Measurements from ENCODE around the gene NYAP1.

Gene NYAP1

GRCh38 chr7:100472854-100473499, 10.8 kb upstream of the NYAP1 start:
- H3K9me3 ChIP-seq (ENCODE audit: control insufficient read depth, insufficient read depth, low read length), result no peaks in the 10 kb centered on the region
- no peak overlapping the region for H3K27ac ChIP-seq (ENCODE audit: low read length)
- no CpG with 5 or more reads among the region's 14 CpGs for WGBS (ENCODE audit: insufficient coverage, insufficient read length)
- H3K36me3 ChIP-seq (ENCODE audit: control insufficient read depth, insufficient read depth, low read length), result no peaks in the 10 kb centered on the region
- no peaks in the 10 kb centered on the region for H3K27me3 ChIP-seq (ENCODE audit: control insufficient read depth, insufficient read depth, low read length)
- peaks cover 7% of the 10 kb centered on the region; the same call in 1 of the 2 replicates for H3K4me1 ChIP-seq (ENCODE audit: control insufficient read depth, insufficient read depth, low read length)
- DNase-seq (ENCODE audit: low read depth, low spot score), result no peak
- H3K4me3 ChIP-seq (ENCODE audit: low read length), result no peak overlapping the region

DNA sequence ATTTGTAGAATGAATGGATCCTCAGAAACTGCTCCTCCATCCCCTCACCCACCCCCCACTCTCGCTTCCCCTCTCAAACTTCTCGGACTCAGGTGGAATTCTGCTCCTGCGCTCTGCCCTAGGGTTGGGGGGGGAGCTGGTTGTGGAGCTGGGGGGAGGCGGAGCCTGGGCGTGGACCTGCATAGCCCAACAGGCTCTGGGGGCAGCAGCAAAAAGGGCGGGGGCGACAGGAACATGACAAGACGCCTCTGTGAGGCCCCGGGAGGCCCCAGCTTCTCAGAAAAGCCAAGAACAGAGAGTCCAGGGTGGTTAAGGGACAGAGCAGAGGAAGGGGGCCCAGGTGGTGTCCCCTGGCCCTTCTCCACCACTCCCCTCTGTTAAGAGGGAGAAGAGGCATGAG, 8.2 kb upstream of the NYAP1 start:
- Histone ChIP-seq H3K4me3 (ENCODE audit: low read length) (no peak overlapping the region), H3K36me3 (ENCODE audit: control insufficient read depth, insufficient read depth, low read length) (no peaks in the 10 kb centered on the region), H3K27me3 (ENCODE audit: control insufficient read depth, insufficient read depth, low read length) (no peaks in the 10 kb centered on the region), H3K4me1 (ENCODE audit: control insufficient read depth, insufficient read depth, low read length) (peaks cover 5% of the 10 kb centered on the region; the same call in 1 of the 2 replicates), H3K9me3 (ENCODE audit: control insufficient read depth, insufficient read depth, low read length) (no peaks in the 10 kb centered on the region), H3K27ac (ENCODE audit: low read length) (no peak overlapping the region)
- no CpG with 5 or more reads among the region's 9 CpGs for WGBS (ENCODE audit: insufficient coverage, insufficient read length)
- DNase-seq (ENCODE audit: low read depth, low spot score), result no peak

- Histone ChIP-seq H3K4me1 (ENCODE audit: control insufficient read depth, insufficient read depth, low read length) (peaks cover 5% of the 10 kb centered on the region; the same call in 1 of the 2 replicates), H3K27ac (ENCODE audit: low read length) (no peak overlapping the region), H3K36me3 (ENCODE audit: control insufficient read depth, insufficient read depth, low read length) (no peaks in the 10 kb centered on the region), H3K9me3 (ENCODE audit: control insufficient read depth, insufficient read depth, low read length) (no peaks in the 10 kb centered on the region), H3K4me3 (ENCODE audit: low read length) (no peak overlapping the region), H3K27me3 (ENCODE audit: control insufficient read depth, insufficient read depth, low read length) (no peaks in the 10 kb centered on the region)
- WGBS (ENCODE audit: insufficient coverage, insufficient read length), result no CpG with 5 or more reads among the region's 6 CpGs
- DNase-seq (ENCODE audit: low read depth, low spot score), result no peak
Measured at GRCh38 chr7:100476101-100476780, 7.5 kb upstream of the NYAP1 start.

- no peaks in the 10 kb centered on the region for H3K9me3 ChIP-seq (ENCODE audit: control insufficient read depth, insufficient read depth, low read length)
- H3K4me1 ChIP-seq (ENCODE audit: control insufficient read depth, insufficient read depth, low read length), result peaks cover 5% of the 10 kb centered on the region; the same call in 1 of the 2 replicates
- no peak overlapping the region for H3K4me3 ChIP-seq (ENCODE audit: low read length)
- WGBS (ENCODE audit: insufficient coverage, insufficient read length), result no CpG with 5 or more reads among the region's 30 CpGs
- no peak for DNase-seq (ENCODE audit: low read depth, low spot score)
- no peaks in the 10 kb centered on the region for H3K36me3 ChIP-seq (ENCODE audit: control insufficient read depth, insufficient read depth, low read length)
- no peak overlapping the region for H3K27ac ChIP-seq (ENCODE audit: low read length)
- no peaks in the 10 kb centered on the region for H3K27me3 ChIP-seq (ENCODE audit: control insufficient read depth, insufficient read depth, low read length)
Measured at GRCh38 chr7:100476903-100477870, 6.5 kb upstream of the NYAP1 start.

DNA sequence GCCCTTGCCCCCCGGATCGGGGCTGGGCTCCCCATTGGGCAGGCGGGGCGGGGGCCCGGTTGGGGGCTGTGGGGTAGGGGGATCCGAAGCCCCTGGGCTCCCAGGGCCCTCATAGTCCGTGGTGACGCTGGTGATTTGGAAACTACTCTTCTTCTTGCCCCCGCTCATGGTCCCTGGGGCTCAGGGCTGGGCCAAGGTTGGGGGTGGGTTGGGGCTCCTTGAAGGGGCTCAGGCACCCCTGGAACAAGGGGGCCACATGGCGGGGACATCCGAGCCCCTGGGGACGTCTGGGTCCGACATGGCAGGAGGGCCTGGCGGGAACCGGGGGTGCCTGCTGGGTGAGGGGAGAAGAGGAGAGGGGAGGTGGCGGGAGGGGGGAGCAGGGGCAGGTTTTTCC, 5.9 kb upstream of the NYAP1 start:
- no CpG with 5 or more reads among the region's 16 CpGs for WGBS (ENCODE audit: insufficient coverage, insufficient read length)
- no peak for DNase-seq (ENCODE audit: low read depth, low spot score)
- Histone ChIP-seq H3K27me3 (ENCODE audit: control insufficient read depth, insufficient read depth, low read length) (no peaks in the 10 kb centered on the region), H3K27ac (ENCODE audit: low read length) (no peak overlapping the region), H3K4me1 (ENCODE audit: control insufficient read depth, insufficient read depth, low read length) (peaks cover 3% of the 10 kb centered on the region; the same call in 1 of the 2 replicates), H3K36me3 (ENCODE audit: control insufficient read depth, insufficient read depth, low read length) (no peaks in the 10 kb centered on the region), H3K9me3 (ENCODE audit: control insufficient read depth, insufficient read depth, low read length) (no peaks in the 10 kb centered on the region), H3K4me3 (ENCODE audit: low read length) (peak overlapping the region; percentile 47; the same call in 1 of the 2 replicates)

- Histone ChIP-seq H3K27me3 (ENCODE audit: control insufficient read depth, insufficient read depth, low read length) (no peaks in the 10 kb centered on the region), H3K9me3 (ENCODE audit: control insufficient read depth, insufficient read depth, low read length) (no peaks in the 10 kb centered on the region), H3K4me3 (ENCODE audit: low read length) (peak within 1 kb of the TSS; percentile 47; the same call in 1 of the 2 replicates), H3K4me1 (ENCODE audit: control insufficient read depth, insufficient read depth, low read length) (peaks cover 3% of the 10 kb centered on the region; the same call in 1 of the 2 replicates), H3K27ac (ENCODE audit: low read length) (no peak within 1 kb of the TSS), H3K36me3 (ENCODE audit: control insufficient read depth, insufficient read depth, low read length) (no peaks in the 10 kb centered on the region)
- no CpG with 5 or more reads among the region's 27 CpGs for WGBS (ENCODE audit: insufficient coverage, insufficient read length)
- DNase-seq (ENCODE audit: low read depth, low spot score), result no peak
Measured at GRCh38 chr7:100478958-100479660, 4.6 kb upstream of the NYAP1 start, which contains the start of gene TSC22D4. Gene TSC22D4, minus strand, starts transcription at chr7:100479214. Its CDS starts 1,176 bp downstream, at chr7:100478038.

DNA sequence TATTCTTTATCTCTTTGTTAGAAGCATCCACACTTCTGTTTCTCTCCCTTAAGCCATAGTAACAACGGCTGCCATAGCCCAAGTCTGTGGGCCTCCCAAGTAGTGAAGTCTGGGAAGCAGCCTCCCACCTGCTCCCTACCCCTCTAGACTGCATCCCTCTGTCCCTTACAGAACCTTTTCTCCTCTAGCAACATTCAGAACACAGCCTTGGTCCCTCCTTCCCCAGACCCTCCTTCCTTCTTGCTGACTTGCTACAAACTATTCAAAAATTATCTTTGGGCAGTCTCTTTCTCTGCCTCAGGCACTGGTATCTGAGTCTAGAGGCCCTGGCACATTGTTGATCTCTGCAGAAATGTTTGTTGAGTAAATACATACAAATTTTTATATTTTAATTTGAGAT, 2.3 kb upstream of the NYAP1 start:
- Histone ChIP-seq H3K27ac (ENCODE audit: low read length) (no peak overlapping the region), H3K4me1 (ENCODE audit: control insufficient read depth, insufficient read depth, low read length) (peaks cover 4% of the 10 kb centered on the region), H3K9me3 (ENCODE audit: control insufficient read depth, insufficient read depth, low read length) (no peaks in the 10 kb centered on the region), H3K27me3 (ENCODE audit: control insufficient read depth, insufficient read depth, low read length) (no peaks in the 10 kb centered on the region), H3K4me3 (ENCODE audit: low read length) (no peak overlapping the region), H3K36me3 (ENCODE audit: control insufficient read depth, insufficient read depth, low read length) (no peaks in the 10 kb centered on the region)
- no peak for DNase-seq (ENCODE audit: low read depth, low spot score)
- WGBS (ENCODE audit: insufficient coverage, insufficient read length), result no CpG with 5 or more reads among the region's 1 CpG

DNA sequence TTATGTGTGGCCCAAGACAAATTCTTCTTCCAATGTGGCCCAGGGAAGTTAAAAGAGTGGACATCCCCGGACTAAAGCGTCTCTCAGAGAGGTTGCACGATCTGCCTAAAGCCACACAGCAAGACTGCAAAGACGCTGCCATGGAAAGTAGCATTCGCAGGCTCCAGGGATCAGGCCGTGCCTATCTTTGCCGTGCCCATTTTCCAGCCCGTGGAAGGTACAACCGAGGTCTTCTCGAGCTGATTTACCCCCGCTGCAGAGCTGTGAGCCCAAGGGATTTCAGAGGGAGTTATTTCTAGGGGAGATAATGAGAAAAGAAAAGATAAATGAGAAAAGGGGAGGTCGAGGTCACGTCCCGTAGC, 1.0 kb upstream of the NYAP1 start:
- peaks cover 7% of the 10 kb centered on the region for H3K4me1 ChIP-seq (ENCODE audit: control insufficient read depth, insufficient read depth, low read length)
- no CpG with 5 or more reads among the region's 14 CpGs for WGBS (ENCODE audit: insufficient coverage, insufficient read length)
- no peaks in the 10 kb centered on the region for H3K36me3 ChIP-seq (ENCODE audit: control insufficient read depth, insufficient read depth, low read length)
- DNase-seq (ENCODE audit: low read depth, low spot score), result no peak
- H3K27ac ChIP-seq (ENCODE audit: low read length), result no peak overlapping the region
- H3K9me3 ChIP-seq (ENCODE audit: control insufficient read depth, insufficient read depth, low read length), result no peaks in the 10 kb centered on the region
- H3K27me3 ChIP-seq (ENCODE audit: control insufficient read depth, insufficient read depth, low read length), result no peaks in the 10 kb centered on the region
- peak overlapping the region; percentile 83; the same call in 1 of the 2 replicates for H3K4me3 ChIP-seq (ENCODE audit: low read length)

DNA sequence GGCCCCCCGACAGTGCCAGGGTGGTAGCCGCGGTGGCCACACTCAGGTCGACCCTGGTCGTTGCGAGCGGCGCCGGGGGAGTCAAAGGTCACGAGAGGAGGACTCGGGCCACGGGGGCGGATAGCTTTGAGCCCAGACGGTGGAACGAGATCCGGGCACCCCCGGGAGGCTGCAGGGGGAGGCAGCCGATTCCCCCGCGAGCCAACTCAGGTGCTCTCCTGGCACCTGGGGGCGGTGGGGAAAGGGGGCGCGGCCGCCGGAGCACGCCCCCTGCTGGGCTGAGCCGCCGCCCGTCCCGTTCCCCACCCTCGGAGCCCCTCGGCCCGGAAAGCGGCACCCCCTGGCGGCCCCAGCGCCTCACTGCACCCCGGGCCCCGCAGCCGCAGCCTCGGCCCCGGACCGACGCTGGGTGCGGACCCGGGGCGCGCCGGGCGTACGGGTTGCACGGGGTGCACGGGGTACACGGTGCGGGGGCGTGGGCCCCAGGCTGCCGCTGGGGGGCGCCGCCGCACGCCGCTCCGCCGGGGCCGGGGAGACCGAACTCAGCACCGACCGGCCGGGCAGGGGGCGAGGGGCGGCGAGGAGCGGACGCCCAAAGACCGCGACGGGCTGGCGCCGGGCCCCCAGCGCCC, 521 bp upstream of the NYAP1 start:
- H3K4me3 ChIP-seq (ENCODE audit: low read length), result peak overlapping the region; percentile 83; the same call in 1 of the 2 replicates
- DNase-seq (ENCODE audit: low read depth, low spot score), result no peak
- H3K36me3 ChIP-seq (ENCODE audit: control insufficient read depth, insufficient read depth, low read length), result no peaks in the 10 kb centered on the region
- peaks cover 5% of the 10 kb centered on the region for H3K4me1 ChIP-seq (ENCODE audit: control insufficient read depth, insufficient read depth, low read length)
- WGBS (ENCODE audit: insufficient coverage, insufficient read length), result no CpG with 5 or more reads among the region's 79 CpGs
- no peaks in the 10 kb centered on the region for H3K9me3 ChIP-seq (ENCODE audit: control insufficient read depth, insufficient read depth, low read length)
- no peaks in the 10 kb centered on the region for H3K27me3 ChIP-seq (ENCODE audit: control insufficient read depth, insufficient read depth, low read length)
- H3K27ac ChIP-seq (ENCODE audit: low read length), result no peak overlapping the region

Measured in iPS DF 6.9 (cell line).